ENCODE results near the gene OR52I1.

Gene OR52I1

DNA sequence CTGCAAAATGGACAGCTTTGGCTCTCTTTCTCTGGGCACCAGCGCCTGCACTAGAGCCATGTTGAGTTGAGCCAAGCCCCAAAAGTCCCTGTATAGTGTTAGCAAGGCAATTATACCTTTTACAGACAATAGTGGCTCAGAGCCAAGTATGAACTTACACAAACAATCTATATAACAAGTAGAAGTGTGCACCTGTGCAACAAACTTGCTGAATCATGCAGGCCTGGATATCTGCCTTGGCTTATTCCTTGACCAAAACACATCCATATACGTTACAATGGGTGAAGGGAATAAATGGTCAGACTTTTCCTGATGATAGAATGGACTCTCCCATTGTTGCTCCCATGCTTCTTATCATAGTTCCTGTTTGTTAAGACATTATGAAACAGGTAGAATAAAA, 16.1 kb upstream of the OR52I1 start:
- H3K27me3 ChIP-seq = peaks cover 73% of the 10 kb centered on the region
- TF ChIP-seq, protein P1, sequence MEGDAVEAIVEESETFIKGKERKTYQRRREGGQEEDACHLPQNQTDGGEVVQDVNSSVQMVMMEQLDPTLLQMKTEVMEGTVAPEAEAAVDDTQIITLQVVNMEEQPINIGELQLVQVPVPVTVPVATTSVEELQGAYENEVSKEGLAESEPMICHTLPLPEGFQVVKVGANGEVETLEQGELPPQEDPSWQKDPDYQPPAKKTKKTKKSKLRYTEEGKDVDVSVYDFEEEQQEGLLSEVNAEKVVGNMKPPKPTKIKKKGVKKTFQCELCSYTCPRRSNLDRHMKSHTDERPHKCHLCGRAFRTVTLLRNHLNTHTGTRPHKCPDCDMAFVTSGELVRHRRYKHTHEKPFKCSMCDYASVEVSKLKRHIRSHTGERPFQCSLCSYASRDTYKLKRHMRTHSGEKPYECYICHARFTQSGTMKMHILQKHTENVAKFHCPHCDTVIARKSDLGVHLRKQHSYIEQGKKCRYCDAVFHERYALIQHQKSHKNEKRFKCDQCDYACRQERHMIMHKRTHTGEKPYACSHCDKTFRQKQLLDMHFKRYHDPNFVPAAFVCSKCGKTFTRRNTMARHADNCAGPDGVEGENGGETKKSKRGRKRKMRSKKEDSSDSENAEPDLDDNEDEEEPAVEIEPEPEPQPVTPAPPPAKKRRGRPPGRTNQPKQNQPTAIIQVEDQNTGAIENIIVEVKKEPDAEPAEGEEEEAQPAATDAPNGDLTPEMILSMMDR (IDR thresholded peaks at IDR 0.05) = no peak
- no peak overlapping the region for H3K4me3 ChIP-seq (ENCODE audit: low read depth in 1 of 2, low read length in 1 of 2)
- H3K4me1 ChIP-seq (ENCODE audit: control insufficient read depth in 1 of 2, insufficient read depth in 1 of 2, low read depth in 1 of 2, low read length in 1 of 2) = no peaks in the 10 kb centered on the region
- H3K36me3 ChIP-seq = no peaks in the 10 kb centered on the region
- no peaks in the 10 kb centered on the region for H3K9me3 ChIP-seq
- H3K27ac ChIP-seq = no peak overlapping the region

DNA sequence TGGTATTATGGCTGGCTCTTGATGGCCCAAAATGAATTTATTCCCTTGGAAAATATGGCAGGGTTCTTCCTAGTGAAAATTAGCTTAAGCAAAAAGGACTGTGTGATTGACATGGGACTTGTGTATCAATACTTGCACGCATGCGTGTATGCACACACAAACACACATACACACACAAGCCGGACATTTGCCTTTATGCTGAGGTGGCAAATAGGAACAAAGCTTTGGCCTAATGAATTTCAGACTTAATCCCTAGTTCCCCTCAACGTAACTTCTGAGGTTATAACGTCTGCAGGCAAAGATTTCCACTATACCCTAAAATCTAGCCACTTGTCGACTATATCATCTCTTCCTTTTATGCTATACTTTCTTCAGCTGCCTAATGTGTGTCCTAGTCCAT, 15.2 kb upstream of the OR52I1 start:
- H3K4me1 ChIP-seq (ENCODE audit: control insufficient read depth in 1 of 2, insufficient read depth in 1 of 2, low read depth in 1 of 2, low read length in 1 of 2) = no peaks in the 10 kb centered on the region
- no peak overlapping the region for H3K27ac ChIP-seq
- H3K9me3 ChIP-seq = no peaks in the 10 kb centered on the region
- TF ChIP-seq, protein P1 (IDR thresholded peaks at IDR 0.05) = no peak
- peaks cover 74% of the 10 kb centered on the region for H3K27me3 ChIP-seq
- no peaks in the 10 kb centered on the region for H3K36me3 ChIP-seq
- H3K4me3 ChIP-seq (ENCODE audit: low read depth in 1 of 2, low read length in 1 of 2) = no peak overlapping the region

DNA sequence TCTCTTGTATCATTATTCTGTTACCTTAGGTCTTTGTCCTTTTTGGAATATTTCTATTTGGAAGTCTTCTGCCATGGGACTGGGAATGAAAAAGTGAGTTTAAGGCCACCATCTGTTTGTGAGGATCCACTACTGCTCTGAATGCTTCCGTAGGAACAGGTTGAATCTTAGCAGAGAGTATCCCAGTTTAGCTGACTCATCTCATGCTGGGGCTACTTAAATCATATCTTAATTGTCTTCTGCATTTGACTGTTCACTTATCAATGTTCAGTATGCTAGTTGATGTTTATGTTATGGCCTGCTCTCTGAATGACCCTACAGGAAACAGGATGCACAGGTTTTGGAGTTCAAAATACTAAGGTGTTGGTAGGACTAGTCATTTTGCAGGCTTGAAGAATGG, 13.7 kb upstream of the OR52I1 start:
- no peaks in the 10 kb centered on the region for H3K9me3 ChIP-seq
- H3K4me3 ChIP-seq (ENCODE audit: low read depth in 1 of 2, low read length in 1 of 2) = no peak overlapping the region
- no peaks in the 10 kb centered on the region for H3K4me1 ChIP-seq (ENCODE audit: control insufficient read depth in 1 of 2, insufficient read depth in 1 of 2, low read depth in 1 of 2, low read length in 1 of 2)
- H3K36me3 ChIP-seq = no peaks in the 10 kb centered on the region
- H3K27me3 ChIP-seq = peaks cover 82% of the 10 kb centered on the region
- H3K27ac ChIP-seq = no peak overlapping the region
- TF ChIP-seq, protein P1 (IDR thresholded peaks at IDR 0.05) = no peak

DNA sequence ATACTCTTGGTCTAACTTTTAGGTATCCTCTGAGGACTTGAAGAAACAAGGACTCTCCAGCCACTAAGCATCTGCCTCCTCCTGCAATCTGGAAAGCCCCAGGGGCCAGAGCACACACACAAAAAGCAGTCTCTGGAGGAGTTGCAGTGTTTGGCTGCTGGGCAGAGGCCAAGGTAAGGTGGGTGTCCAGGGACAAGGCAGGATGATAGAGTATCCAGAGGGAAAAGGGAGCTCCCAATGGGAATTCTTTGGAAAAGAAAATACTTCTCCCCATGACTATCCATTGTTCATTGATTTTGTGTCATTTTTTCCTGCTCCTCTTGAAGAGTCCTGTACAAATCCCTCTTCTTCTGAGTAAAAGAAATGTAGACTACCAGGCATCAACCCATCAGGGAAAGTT, 12.4 kb upstream of the OR52I1 start, which contains the start of gene OR52I2:
TSS of gene OR52I2 (plus strand) at position 301 of the 400 bp plus-strand sequence.
- no peaks in the 10 kb centered on the region for H3K36me3 ChIP-seq
- H3K27ac ChIP-seq = no peak within 1 kb of the TSS
- TF ChIP-seq, protein P1 (IDR thresholded peaks at IDR 0.05) = no peak
- H3K4me1 ChIP-seq (ENCODE audit: control insufficient read depth in 1 of 2, insufficient read depth in 1 of 2, low read depth in 1 of 2, low read length in 1 of 2) = no peaks in the 10 kb centered on the region
- H3K4me3 ChIP-seq (ENCODE audit: low read depth in 1 of 2, low read length in 1 of 2) = no peak within 1 kb of the TSS
- H3K27me3 ChIP-seq = peaks cover 81% of the 10 kb centered on the region
- H3K9me3 ChIP-seq = no peaks in the 10 kb centered on the region

DNA sequence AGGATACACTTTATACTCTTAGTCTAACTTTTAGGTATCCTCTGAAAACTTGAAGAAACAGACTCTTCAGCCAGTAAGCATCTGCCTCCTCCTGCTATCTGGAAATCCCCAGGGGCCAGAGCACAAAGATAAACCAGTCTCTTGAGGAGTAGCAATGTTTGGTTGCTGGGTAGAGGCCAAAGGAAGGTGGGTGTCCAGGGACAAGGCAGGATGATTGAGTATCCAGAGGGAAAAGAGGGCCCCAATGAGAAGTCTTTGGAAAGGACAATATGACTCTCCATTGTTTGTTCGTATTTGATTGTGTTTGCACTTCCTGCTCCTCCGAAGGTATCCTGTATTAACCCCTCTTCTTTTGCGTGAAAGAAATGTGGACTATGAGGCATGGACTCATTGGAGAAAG, 4.8 kb upstream of the OR52I1 start:
- no peaks in the 10 kb centered on the region for H3K36me3 ChIP-seq
- peaks cover 46% of the 10 kb centered on the region for H3K27me3 ChIP-seq
- no peaks in the 10 kb centered on the region for H3K9me3 ChIP-seq
- no peaks in the 10 kb centered on the region for H3K4me1 ChIP-seq (ENCODE audit: control insufficient read depth in 1 of 2, insufficient read depth in 1 of 2, low read depth in 1 of 2, low read length in 1 of 2)
- TF ChIP-seq, protein P1 (IDR thresholded peaks at IDR 0.05) = no peak
- H3K4me3 ChIP-seq (ENCODE audit: low read depth in 1 of 2, low read length in 1 of 2) = no peak overlapping the region
- no peak overlapping the region for H3K27ac ChIP-seq

DNA sequence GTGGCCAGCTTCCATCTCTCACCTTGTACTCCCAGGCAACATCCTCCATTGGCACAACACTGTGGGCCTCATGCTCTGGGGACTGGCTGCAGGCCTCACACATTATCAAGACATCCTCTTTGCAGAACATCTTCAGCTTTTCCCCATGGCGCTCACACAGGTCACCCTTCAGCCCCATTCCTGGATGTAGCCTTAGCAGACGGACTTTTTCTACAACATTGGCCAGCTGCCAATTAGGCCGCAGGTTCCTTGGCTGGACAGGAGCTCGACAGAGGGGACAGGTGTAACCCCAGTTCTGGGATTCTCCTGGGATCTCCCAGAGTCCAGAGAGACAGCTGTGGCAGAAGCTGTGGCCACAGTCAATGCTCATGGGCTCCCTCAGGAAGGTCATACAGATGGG, 11.2 kb downstream of the OR52I1 start:
- Histone ChIP-seq H3K36me3 (peaks cover 36% of the 10 kb centered on the region), H3K27me3 (no peaks in the 10 kb centered on the region), H3K4me1 (ENCODE audit: control insufficient read depth in 1 of 2, insufficient read depth in 1 of 2, low read depth in 1 of 2, low read length in 1 of 2) (peaks cover 9 to 23% of the 10 kb centered on the region in 2 experiments), H3K4me3 (ENCODE audit: low read depth in 1 of 2, low read length in 1 of 2) (no peak overlapping the region), H3K9me3 (no peaks in the 10 kb centered on the region), H3K27ac (no peak overlapping the region)
- TF ChIP-seq, protein P1 (IDR thresholded peaks at IDR 0.05) = no peak
